Central memory CD4-positive, alpha-beta T cell (primary cell): ENCODE measurements around the gene DSCAML1.

Experiments
- DNase-seq: peaks from one replicate; pipeline ENCODE4 v3.0.0; 2022

DSCAML1 gene

GRCh38 chr11:117382746-117383145, 414.3 kb downstream of the DSCAML1 start:
- no peak for DNase-seq

- no peak for DNase-seq
Observed at GRCh38 chr11:117381481-117382387, 415.3 kb downstream of the DSCAML1 start.

- no peak for DNase-seq
Observed at GRCh38 chr11:117380676-117381075, 416.3 kb downstream of the DSCAML1 start.

- no peak for DNase-seq
Observed at GRCh38 chr11:117378976-117379865, 417.8 kb downstream of the DSCAML1 start.
